Keratinocyte (primary cell): Measurements from ENCODE around the gene AMBRA1. TPM values are rescaled to one million over a fixed set of nuclear protein-coding genes. Genes with fewer than 3 reads are reported as not detected.
A peak's percentile ranks its signal among the peaks of the same experiment; 100 is the strongest.

ENCODE experiments used
- DNase-seq: peaks from one replicate; pipeline ENCODE4 v3.0.0-alpha.2; 2011; ENCODE audit warnings: low read depth, missing footprints, low spot score
- FAIRE-seq: peaks from 2 replicates; lab custom pipeline; 2011; peaks lifted over from hg19 to GRCh38; lab: Jason Lieb, UNC
- H2AFZ ChIP-seq: 2 replicates; pipeline ENCODE4 v1.6.0; 2012; ENCODE audit warnings: low read length, control low read depth, inconsistent platforms; ENCODE audit not compliant: control insufficient read depth
- H3K27ac ChIP-seq: 2 replicates; pipeline ENCODE4 v1.5.1; 2011; ENCODE audit warnings: low read length; ENCODE audit not compliant: control insufficient read depth, insufficient read depth
- H3K27me3 ChIP-seq: 3 replicates; pipeline ENCODE4 v1.6.0; 2011; ENCODE audit warnings: low read length; ENCODE audit not compliant: control insufficient read depth, insufficient read depth; ENCODE audit errors: extremely low read depth
- H3K36me3 ChIP-seq, 2 experiments: 2 replicates in 1 of 2; 3 replicates in 1 of 2; pipeline ENCODE4 v1.5.1; 2011; ENCODE audit warnings: low read length in 2 of 2, mild to moderate bottlenecking in 1 of 2; ENCODE audit not compliant: control insufficient read depth in 2 of 2, insufficient read depth in 2 of 2; ENCODE audit errors: extremely low read depth in 1 of 2
- H3K4me1 ChIP-seq: 3 replicates; pipeline ENCODE4 v1.5.1; 2011; ENCODE audit warnings: low read length; ENCODE audit not compliant: control insufficient read depth, insufficient read depth; ENCODE audit errors: extremely low read depth
- H3K4me2 ChIP-seq: 3 replicates; pipeline ENCODE4 v1.6.0; 2011; ENCODE audit warnings: low read depth, low read length; ENCODE audit not compliant: control insufficient read depth, insufficient read depth; ENCODE audit errors: extremely low read depth
- H3K4me3 ChIP-seq, 3 experiments: fragments of 200-600 bp in 1 of 3; sonication (generic) in 1 of 3; 2 replicates in 2 of 3; 3 replicates in 1 of 3; pipeline ENCODE4 v1.5.1; 2011 to 2016; ENCODE audit warnings: low read length in 3 of 3, mild to moderate bottlenecking in 3 of 3, control low read depth in 2 of 3, inconsistent platforms in 1 of 3, low read depth in 1 of 3, mixed read lengths in 1 of 3, mixed run types in 1 of 3, moderate library complexity in 1 of 3; ENCODE audit not compliant: control insufficient read depth in 2 of 3, insufficient read depth in 2 of 3; ENCODE audit errors: extremely low read depth in 1 of 3
- H3K79me2 ChIP-seq: 2 replicates; pipeline ENCODE4 v1.6.0; 2012; ENCODE audit warnings: low read length; ENCODE audit not compliant: control insufficient read depth, insufficient read depth
- H3K9ac ChIP-seq: 3 replicates; pipeline ENCODE4 v1.6.0; 2011; ENCODE audit warnings: low read length; ENCODE audit not compliant: control insufficient read depth, insufficient read depth; ENCODE audit errors: extremely low read depth
- H3K9me1 ChIP-seq: 3 replicates; pipeline ENCODE4 v1.6.0; 2011; ENCODE audit warnings: low read length; ENCODE audit not compliant: control insufficient read depth, insufficient read depth; ENCODE audit errors: extremely low read depth
- H3K9me3 ChIP-seq: 2 replicates; pipeline ENCODE4 v1.5.1; 2012; ENCODE audit warnings: low read depth, low read length; ENCODE audit not compliant: control insufficient read depth
- H4K20me1 ChIP-seq: 3 replicates; pipeline ENCODE4 v1.6.0; 2011; ENCODE audit warnings: low read length; ENCODE audit not compliant: control insufficient read depth, insufficient read depth; ENCODE audit errors: extremely low read depth
- CTCF ChIP-seq, 3 experiments: IDR thresholded peaks in 1 of 3; conservative IDR thresholded peaks in 1 of 3; optimal IDR thresholded peaks in 1 of 3; 2 replicates in 2 of 3; 3 replicates in 1 of 3; pipeline versions ENCODE3 to v1.5.1; 2011; ENCODE audit warnings: low read length in 3 of 3, mild to moderate bottlenecking in 3 of 3, moderate library complexity in 2 of 3, control low read depth in 1 of 3, inconsistent platforms in 1 of 3; ENCODE audit not compliant: insufficient read depth in 2 of 3; ENCODE audit errors: extremely low read depth in 1 of 3
- EZH2 ChIP-seq: IDR thresholded peaks from one replicate; pipeline ENCODE4 v1.6.1; 2012; ENCODE audit warnings: inconsistent platforms, mild to moderate bottlenecking, low read length, moderate library complexity
- dilution Hi-C: fragments of 300-500 bp; cut with MboI; formaldehyde crosslinking; loops from one replicate; pipeline ENCODE4 v1.7.0; 2020; ENCODE audit warnings: low sequenced_read_pairs; ENCODE audit not compliant: extremely low pct_ligation_motif_present
- polyA plus RNA-seq, 5 experiments: library from polyadenylated mRNA; depleted of rRNA in 3 of 5; stranded (reverse) in 3 of 5; stranded (forward) in 1 of 5; unstranded in 1 of 5; fragments of >200 nt; gene quantifications; 1 replicate in 1 of 5; 2 replicates in 3 of 5; 3 replicates in 1 of 5; pipeline versions ENCODE4 v1.2.1 to v1.2.3, GENCODE V29; 2011 to 2012; ENCODE audit warnings: missing spikeins in 2 of 5, low read depth in 1 of 5, low replicate concordance in 1 of 5

AMBRA1 gene
- polyA plus RNA-seq, 1 donor (not counting 4 experiments of a cell fraction or from before 2014, with no cell fraction given), result 10.5 TPM

DNA sequence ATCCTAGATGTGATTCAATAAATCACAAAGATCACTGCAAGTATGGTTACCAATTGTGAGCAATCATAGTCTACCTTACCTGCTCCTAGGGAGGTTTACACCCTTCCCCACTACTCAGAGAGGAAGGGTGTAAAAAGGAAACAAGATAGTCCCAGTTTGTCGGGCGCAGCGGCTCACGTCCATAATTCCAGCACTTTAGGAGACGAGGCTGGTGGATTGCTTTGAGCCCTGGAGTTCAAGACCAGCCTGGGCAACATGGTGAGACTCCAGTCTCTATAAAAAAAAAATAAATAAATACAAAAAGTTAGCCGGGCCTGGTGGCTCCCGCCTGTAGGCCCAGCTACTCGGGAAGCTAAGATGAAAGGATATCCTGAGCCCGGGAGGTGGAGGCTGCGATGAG is 962 bp upstream of the AMBRA1 start:
- Histone ChIP-seq H3K27ac (no peak overlapping the region), H3K4me2 (peak overlapping the region; percentile 90), H3K9me3 (no peaks in the 10 kb centered on the region), H3K9me1 (no peaks in the 10 kb centered on the region), H4K20me1 (no peaks in the 10 kb centered on the region), H2AFZ (peak overlapping the region; percentile 78), H3K27me3 (no peaks in the 10 kb centered on the region), H3K4me3 (no peak overlapping the region), H3K4me1 (peaks cover 12% of the 10 kb centered on the region), H3K9ac (no peak overlapping the region), H3K36me3 (no peaks in the 10 kb centered on the region), H3K79me2 (peaks cover 40% of the 10 kb centered on the region)
- TF ChIP-seq EZH2 (no peak), CTCF (optimal IDR thresholded peaks at IDR 0.05 in 1 of 3, IDR thresholded peaks at IDR 0.05 in 1 of 3, conservative IDR thresholded peaks at IDR 0.05 in 1 of 3; ENCODE audit: extremely low read depth in 1 of 3, insufficient read depth in 2 of 3, low read length in 3 of 3) (no peak)
- FAIRE-seq, result no peak
- dilution Hi-C loops, result no loop called here
- DNase-seq, result no peak

DNA sequence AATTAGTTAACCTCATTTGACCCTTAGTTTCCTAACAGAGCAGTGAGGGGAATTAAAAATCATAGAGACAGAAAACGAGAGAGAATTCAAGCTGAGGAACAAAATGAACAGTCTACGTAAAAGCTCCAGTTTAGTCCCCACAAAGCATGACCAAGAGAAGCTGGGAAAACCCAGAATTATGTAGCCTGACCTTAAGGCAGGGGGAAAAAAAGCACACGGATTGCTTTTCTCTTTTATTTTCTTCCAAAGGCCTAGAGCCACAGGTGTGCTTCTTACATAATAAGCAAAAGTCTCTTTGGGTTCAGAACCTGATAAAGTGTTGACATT is 514 bp upstream of the AMBRA1 start:
- peak overlapping the region; percentile 76 for H3K27ac ChIP-seq

More for the DNA sequence above, 514 bp upstream of the AMBRA1 start:
- H2AFZ ChIP-seq, result peak overlapping the region; percentile 78
- H3K4me1 ChIP-seq, result peaks cover 12% of the 10 kb centered on the region
- H4K20me1 ChIP-seq, result no peaks in the 10 kb centered on the region
- no peaks in the 10 kb centered on the region for H3K9me1 ChIP-seq
- no peak for TF ChIP-seq CTCF (optimal IDR thresholded peaks at IDR 0.05 in 1 of 3, IDR thresholded peaks at IDR 0.05 in 1 of 3, conservative IDR thresholded peaks at IDR 0.05 in 1 of 3; ENCODE audit: extremely low read depth in 1 of 3, insufficient read depth in 2 of 3, low read length in 3 of 3)
- TF ChIP-seq EZH2, result no peak
- FAIRE-seq (no peak), DNase-seq (no peak)
- peak overlapping the region; percentile 90 for H3K9ac ChIP-seq
- peaks cover 45% of the 10 kb centered on the region for H3K79me2 ChIP-seq
- H3K36me3 ChIP-seq, result no peaks in the 10 kb centered on the region
- peak overlapping the region; percentile 90 for H3K4me2 ChIP-seq
- H3K9me3 ChIP-seq, result no peaks in the 10 kb centered on the region
- peak overlapping the region; percentile 74 to 96 (median 94) for H3K4me3 ChIP-seq
- H3K27me3 ChIP-seq, result no peaks in the 10 kb centered on the region
- dilution Hi-C loops, result no loop called here
